Measurements from ENCODE around the gene CGGBP1. TPM values are rescaled to one million over a fixed set of nuclear protein-coding genes. Genes with fewer than 3 reads are reported as not detected.

Gene CGGBP1
- polyA plus RNA-seq, 3 donors = 61.0 to 82.4 (median 68.7) TPM

GRCh38 chr3:88034491-88035275 lies 24.1 kb downstream of the CGGBP1 start:
- Histone ChIP-seq H4K20me1 (ENCODE audit: insufficient read depth, low read length) (no peaks in the 10 kb centered on the region), H3K79me2 (ENCODE audit: insufficient read depth, low read length) (no peaks in the 10 kb centered on the region), H3K9ac (ENCODE audit: insufficient read depth, low read length, poor library complexity, severe bottlenecking) (no peak overlapping the region), H3K4me1 (ENCODE audit: control insufficient read depth in 1 of 2, insufficient read depth in 2 of 2, low read length in 2 of 2) (peaks cover 5 to 19% of the 10 kb centered on the region in 2 donors), H3K9me3 (replicated peaks in 1 of 2; ENCODE audit: control insufficient read depth in 1 of 2, insufficient read depth in 1 of 2, low read length in 2 of 2) (no peaks in the 10 kb centered on the region), H3K27me3 (ENCODE audit: control insufficient read depth in 2 of 2, insufficient read depth in 2 of 2, low read length in 2 of 2) (no peaks in the 10 kb centered on the region), H2AFZ (ENCODE audit: insufficient read depth, low read depth, low read length, poor library complexity, severe bottlenecking) (peak overlapping the region; percentile 65), H3K4me2 (replicated peaks; ENCODE audit: extremely low read depth, low read length, poor library complexity, severe bottlenecking) (no peak overlapping the region), H3K36me3 (replicated peaks in 1 of 2; ENCODE audit: control insufficient read depth in 1 of 2, insufficient read depth in 2 of 2, low read length in 2 of 2) (no peaks in the 10 kb centered on the region), H3K27ac (ENCODE audit: low read depth in 1 of 2, low read length in 2 of 2) (no peak overlapping the region), H3K4me3 (replicated peaks in 1 of 3; ENCODE audit: low read depth in 2 of 3, low read length in 3 of 3) (no peak overlapping the region)
- WGBS (ENCODE audit: insufficient coverage) = 60% methylated on average over 5 of the region's 8 CpGs
- Mint-ChIP-seq H3K27ac (no peak overlapping the region), H3K4me3 (peak overlapping the region in 1 of 2 donors; percentile 65), H3K27me3 (ENCODE audit: low read depth in 3 of 3) (no peaks in the 10 kb centered on the region), H3K9me3 (no peaks in the 10 kb centered on the region), H3K4me1 (peaks cover 30% of the 10 kb centered on the region), H3K36me3 (no peaks in the 10 kb centered on the region)
- no peak for TF ChIP-seq CTCF (IDR thresholded peaks at IDR 0.05)
- DNase-seq = no peak
- intact Hi-C loops (cut with micrococcal nuclease) = no loop called here

DNA sequence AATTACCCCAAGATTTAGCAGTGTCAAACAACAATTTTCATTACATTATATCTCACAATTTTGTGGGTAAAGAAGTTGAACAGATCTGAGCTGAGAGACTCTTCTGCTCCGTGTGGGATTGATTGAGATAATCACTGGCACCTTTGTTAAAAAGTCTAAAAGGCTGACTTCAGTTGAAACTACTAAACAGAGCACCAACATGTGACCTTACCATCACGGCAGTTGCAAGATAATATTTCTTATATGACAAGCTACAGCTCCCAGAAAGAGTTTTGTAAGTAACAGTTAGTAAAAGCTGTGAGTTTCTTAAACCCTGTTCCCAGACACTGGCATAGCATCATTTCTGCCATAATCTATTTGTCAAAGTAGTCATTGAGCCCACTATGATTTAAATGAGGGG lies 25.0 kb downstream of the CGGBP1 start:
- peak overlapping the region; percentile 65 for H2AFZ ChIP-seq (ENCODE audit: insufficient read depth, low read depth, low read length, poor library complexity, severe bottlenecking)
- H3K4me3 Mint-ChIP-seq = no peak overlapping the region
- no CpG with 5 or more reads among the region's 2 CpGs for whole genome bisulfite sequencing (ENCODE audit: insufficient coverage)

More for the DNA sequence above, 25.0 kb downstream of the CGGBP1 start:
- Mint-ChIP-seq H3K9me3 (no peaks in the 10 kb centered on the region), H3K27ac (no peak overlapping the region), H3K27me3 (ENCODE audit: low read depth in 3 of 3) (no peaks in the 10 kb centered on the region), H3K36me3 (no peaks in the 10 kb centered on the region), H3K4me1 (peaks cover 33% of the 10 kb centered on the region)
- no peaks in the 10 kb centered on the region for H3K36me3 ChIP-seq (replicated peaks in 1 of 2; ENCODE audit: control insufficient read depth in 1 of 2, insufficient read depth in 2 of 2, low read length in 2 of 2)
- peaks cover 5 to 19% of the 10 kb centered on the region in 2 donors for H3K4me1 ChIP-seq (ENCODE audit: control insufficient read depth in 1 of 2, insufficient read depth in 2 of 2, low read length in 2 of 2)
- no peaks in the 10 kb centered on the region for H4K20me1 ChIP-seq (ENCODE audit: insufficient read depth, low read length)
- H3K4me3 ChIP-seq (replicated peaks in 1 of 3; ENCODE audit: low read depth in 2 of 3, low read length in 3 of 3) = no peak overlapping the region
- H3K79me2 ChIP-seq (ENCODE audit: insufficient read depth, low read length) = no peaks in the 10 kb centered on the region
- H3K27me3 ChIP-seq (ENCODE audit: control insufficient read depth in 2 of 2, insufficient read depth in 2 of 2, low read length in 2 of 2) = no peaks in the 10 kb centered on the region
- no peaks in the 10 kb centered on the region for H3K9me3 ChIP-seq (replicated peaks in 1 of 2; ENCODE audit: control insufficient read depth in 1 of 2, insufficient read depth in 1 of 2, low read length in 2 of 2)
- no peak overlapping the region for H3K9ac ChIP-seq (ENCODE audit: insufficient read depth, low read length, poor library complexity, severe bottlenecking)
- no peak for TF ChIP-seq CTCF (IDR thresholded peaks at IDR 0.05)
- no peak overlapping the region for H3K27ac ChIP-seq (ENCODE audit: low read depth in 1 of 2, low read length in 2 of 2)
- DNase-seq = no peak
- H3K4me2 ChIP-seq (replicated peaks; ENCODE audit: extremely low read depth, low read length, poor library complexity, severe bottlenecking) = no peak overlapping the region
- intact Hi-C loops (cut with micrococcal nuclease) = no loop called here

Data from CD14-positive monocyte (primary cell).